GM19395 (cell line): ENCODE data around the gene XYLT1.

Source experiments
- ATAC-seq: cut with Tn5 transposase; IDR thresholded peaks from one replicate; pipeline ENCODE4 v1.9.1; 2021; ENCODE audit warnings: mild to moderate bottlenecking, moderate library complexity; ENCODE audit not compliant: unreplicated experiment

Gene XYLT1

GRCh38 chr16:17270111-17270510, 200.6 kb downstream of the XYLT1 start:
- no peak for ATAC-seq

GRCh38 chr16:17269439-17269838, 201.3 kb downstream of the XYLT1 start:
- ATAC-seq = no peak

GRCh38 chr16:17266608-17267313, 204.0 kb downstream of the XYLT1 start:
- ATAC-seq = no peak

- ATAC-seq = no peak
These were observed 205.6 kb downstream of the XYLT1 start for GRCh38 chr16:17265154-17265553.

- no peak for ATAC-seq
These were observed 209.4 kb downstream of the XYLT1 start for GRCh38 chr16:17261197-17261858.

- ATAC-seq = no peak
These were observed 210.4 kb downstream of the XYLT1 start for GRCh38 chr16:17260276-17260849.

GRCh38 chr16:17259751-17260270, 210.9 kb downstream of the XYLT1 start:
- ATAC-seq = no peak

- ATAC-seq = peak; percentile 72
These were observed 211.7 kb downstream of the XYLT1 start for GRCh38 chr16:17258848-17259713.

GRCh38 chr16:17258077-17258599, 212.6 kb downstream of the XYLT1 start:
- no peak for ATAC-seq

- no peak for ATAC-seq
These were observed 213.2 kb downstream of the XYLT1 start for GRCh38 chr16:17257426-17258023.

GRCh38 chr16:17252701-17253100, 218.1 kb downstream of the XYLT1 start:
- ATAC-seq = no peak

GRCh38 chr16:17252064-17252463, 218.7 kb downstream of the XYLT1 start:
- no peak for ATAC-seq

GRCh38 chr16:17251496-17251895, 219.3 kb downstream of the XYLT1 start:
- no peak for ATAC-seq

- ATAC-seq = no peak
These were observed 223.6 kb downstream of the XYLT1 start for GRCh38 chr16:17246974-17247732.

- no peak for ATAC-seq
These were observed 224.4 kb downstream of the XYLT1 start for GRCh38 chr16:17246268-17246885.

- no peak for ATAC-seq
These were observed 225.0 kb downstream of the XYLT1 start for GRCh38 chr16:17245776-17246175.

- no peak for ATAC-seq
These were observed 225.7 kb downstream of the XYLT1 start for GRCh38 chr16:17244872-17245551.

GRCh38 chr16:17241264-17241835, 229.4 kb downstream of the XYLT1 start:
- ATAC-seq = no peak
